ENCODE measurements around the gene PKNOX1.
"Not testable (repeated sequence)": the region's sequence is repeated elsewhere in the genome, so short reads cannot be mapped to it uniquely, and the experiment has no call there.

The PKNOX1 gene

DNA sequence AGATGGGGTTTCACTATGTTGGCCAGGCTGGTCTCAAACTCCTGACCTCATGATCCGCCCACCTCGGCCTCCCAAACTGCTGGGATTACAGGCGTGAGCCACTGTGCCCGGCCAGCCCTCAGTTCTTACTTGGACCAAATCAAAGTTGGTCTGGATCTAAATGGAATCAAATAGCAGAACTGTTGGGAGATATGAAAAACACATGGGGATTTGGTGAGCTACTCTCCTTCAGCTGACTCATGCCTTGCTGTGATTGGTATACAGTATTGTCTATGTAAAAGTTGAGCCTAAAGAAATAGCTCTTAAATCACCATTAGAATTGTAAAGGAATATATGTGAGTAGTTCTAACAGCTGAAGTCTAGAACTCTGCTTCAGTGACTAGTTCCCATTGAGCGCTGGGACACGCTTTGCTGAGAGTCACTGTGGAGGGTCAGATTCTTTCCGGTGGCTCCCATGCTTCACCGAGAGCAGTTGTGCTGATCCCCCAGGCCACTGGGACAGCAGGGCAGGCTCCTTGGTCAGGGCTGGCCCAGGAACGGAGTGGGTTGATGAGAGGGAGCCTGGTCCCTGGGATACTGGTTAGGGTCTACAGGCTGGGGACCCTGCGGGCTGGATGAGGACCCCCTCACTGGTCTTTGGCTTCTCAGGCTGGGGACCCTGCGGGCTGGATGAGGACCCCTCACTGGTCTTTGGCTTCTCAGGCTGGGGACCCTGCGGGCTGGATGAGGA lies 14.0 kb downstream of the PKNOX1 start:
- no peak for TF ChIP-seq RARB (CRISPR knock-in tag; IDR thresholded peaks at IDR 0.05)
- no peak for TF ChIP-seq POU6F1 (CRISPR knock-in tag; IDR thresholded peaks at IDR 0.05; ENCODE audit: borderline replicate concordance, low read depth)
- no peak for TF ChIP-seq TOX (CRISPR knock-in tag; IDR thresholded peaks at IDR 0.05; ENCODE audit: borderline replicate concordance)
- TF ChIP-seq ZFP30 (CRISPR knock-in tag; IDR thresholded peaks at IDR 0.05), result no peak
- no peak for TF ChIP-seq ISL1 (CRISPR knock-in tag; IDR thresholded peaks at IDR 0.05)
- TF ChIP-seq BACH2 (CRISPR knock-in tag; IDR thresholded peaks at IDR 0.05; ENCODE audit: borderline replicate concordance), result no peak
- TF ChIP-seq ZNF565 (CRISPR knock-in tag; conservative IDR thresholded peaks at IDR 0.05; ENCODE audit: low read depth), result no peak
- no peak for TF ChIP-seq PPARA (CRISPR knock-in tag; IDR thresholded peaks at IDR 0.05; ENCODE audit: borderline replicate concordance)
- TF ChIP-seq, protein P1, sequence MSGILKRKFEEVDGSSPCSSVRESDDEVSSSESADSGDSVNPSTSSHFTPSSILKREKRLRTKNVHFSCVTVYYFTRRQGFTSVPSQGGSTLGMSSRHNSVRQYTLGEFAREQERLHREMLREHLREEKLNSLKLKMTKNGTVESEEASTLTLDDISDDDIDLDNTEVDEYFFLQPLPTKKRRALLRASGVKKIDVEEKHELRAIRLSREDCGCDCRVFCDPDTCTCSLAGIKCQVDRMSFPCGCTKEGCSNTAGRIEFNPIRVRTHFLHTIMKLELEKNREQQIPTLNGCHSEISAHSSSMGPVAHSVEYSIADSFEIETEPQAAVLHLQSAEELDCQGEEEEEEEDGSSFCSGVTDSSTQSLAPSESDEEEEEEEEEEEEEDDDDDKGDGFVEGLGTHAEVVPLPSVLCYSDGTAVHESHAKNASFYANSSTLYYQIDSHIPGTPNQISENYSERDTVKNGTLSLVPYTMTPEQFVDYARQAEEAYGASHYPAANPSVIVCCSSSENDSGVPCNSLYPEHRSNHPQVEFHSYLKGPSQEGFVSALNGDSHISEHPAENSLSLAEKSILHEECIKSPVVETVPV (CRISPR knock-in tag; IDR thresholded peaks at IDR 0.05), result no peak
- TF ChIP-seq ZFP3 (CRISPR knock-in tag; IDR thresholded peaks at IDR 0.05), result no peak
- ATAC-seq, result peak; percentile 75

DNA sequence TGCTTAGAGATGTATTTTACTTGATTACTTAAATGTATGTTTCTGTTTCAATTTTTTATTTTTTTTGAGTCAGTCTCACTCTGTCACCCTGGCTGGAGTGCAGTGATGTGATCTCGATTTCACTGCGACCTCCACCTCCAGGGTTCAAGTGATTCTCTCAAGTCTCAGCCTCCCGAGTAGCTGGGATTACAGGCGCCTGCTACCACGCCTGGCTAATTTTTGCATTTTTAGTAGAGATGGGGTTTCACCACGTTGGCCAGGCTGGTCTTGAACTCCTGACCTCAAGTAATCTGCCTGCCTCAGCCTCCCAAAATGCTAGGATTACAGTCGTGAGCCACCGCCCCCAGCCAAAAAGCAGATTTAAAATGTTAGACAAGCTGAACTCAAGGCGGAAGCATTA lies 15.0 kb downstream of the PKNOX1 start:
- ATAC-seq, result not testable (repeated sequence)

DNA sequence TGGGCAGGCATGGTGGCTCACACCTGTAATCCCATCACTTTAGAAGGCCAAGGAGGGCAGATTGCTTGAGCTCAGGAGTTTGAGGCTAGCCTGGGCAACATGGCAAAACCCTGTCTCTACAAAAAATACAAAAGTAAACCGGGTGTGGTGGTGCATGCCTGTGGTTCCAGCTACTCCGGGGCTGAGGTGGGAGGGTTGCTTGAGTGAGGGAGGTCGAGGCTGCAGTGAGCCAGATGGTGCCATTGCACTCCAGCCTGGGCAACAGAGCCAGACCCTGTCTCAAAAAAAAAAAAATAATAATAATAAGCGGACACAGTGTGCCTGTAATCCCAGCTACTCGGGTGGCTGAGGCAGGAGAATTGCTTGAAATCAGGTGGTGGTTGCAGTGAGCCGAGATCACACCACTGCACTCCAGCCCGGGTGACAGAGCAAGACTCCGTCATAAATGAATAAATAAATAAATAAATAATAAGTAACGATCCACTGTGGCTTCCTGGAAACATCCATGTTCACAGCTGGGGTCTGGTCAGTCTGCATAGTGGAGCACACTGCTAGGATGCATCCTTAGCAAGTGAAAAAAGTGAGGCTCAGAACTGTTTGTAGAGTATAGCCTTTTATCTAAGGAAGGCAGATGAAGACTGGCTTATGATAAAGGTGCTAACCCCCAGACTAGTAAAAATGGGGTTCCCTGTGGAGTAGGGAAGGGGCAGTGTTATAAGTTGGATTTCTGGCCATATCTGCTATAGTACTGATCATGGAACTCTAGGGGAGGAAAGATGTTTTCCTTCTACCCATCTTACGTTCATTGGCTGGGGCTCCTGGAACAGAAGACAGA lies 15.7 kb downstream of the PKNOX1 start:
- no peak for ATAC-seq
- TF ChIP-seq ZC3H10 (CRISPR knock-in tag; IDR thresholded peaks at IDR 0.05) (no peak), BACH2 (CRISPR knock-in tag; IDR thresholded peaks at IDR 0.05; ENCODE audit: borderline replicate concordance) (no peak), ESRRG (CRISPR knock-in tag; IDR thresholded peaks at IDR 0.05) (no peak), PPARA (CRISPR knock-in tag; IDR thresholded peaks at IDR 0.05; ENCODE audit: borderline replicate concordance) (no peak), ZFP30 (CRISPR knock-in tag; IDR thresholded peaks at IDR 0.05) (no peak)

DNA sequence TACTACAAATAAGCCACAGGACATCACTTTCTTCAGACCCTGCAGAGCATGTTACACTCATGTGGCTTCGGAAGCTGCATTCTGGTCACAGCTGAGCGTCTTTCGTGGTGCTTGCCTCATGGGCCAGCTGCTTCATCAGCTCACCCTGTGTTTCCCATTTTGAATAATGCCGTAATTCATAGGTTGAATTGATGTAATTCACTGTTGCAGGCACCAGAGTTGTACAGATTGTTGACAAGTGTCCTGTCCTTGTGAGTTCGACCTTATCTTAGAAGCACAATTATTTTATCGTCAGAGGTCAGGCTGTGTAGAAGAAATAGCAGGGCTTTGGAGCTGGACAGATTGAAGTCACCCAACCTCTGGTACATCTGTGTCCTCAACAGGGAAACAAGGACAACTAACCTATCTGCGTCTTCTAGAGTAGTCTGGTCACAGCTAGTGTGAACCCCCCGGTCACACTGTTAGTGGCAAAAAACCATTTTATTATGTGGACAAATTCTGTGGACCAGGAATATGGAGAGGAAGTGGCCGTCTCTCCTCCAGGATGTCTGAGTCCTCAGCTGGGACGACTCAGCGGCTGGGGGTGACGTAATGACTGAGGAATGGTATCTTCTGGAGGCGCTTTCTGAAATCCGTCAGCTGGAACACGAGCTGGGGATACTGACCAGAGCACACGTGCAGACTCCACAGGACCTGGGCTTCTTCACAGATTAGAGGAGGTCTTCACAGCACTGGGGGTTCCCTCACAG lies 17.8 kb downstream of the PKNOX1 start:
- TF ChIP-seq TCF4 (CRISPR knock-in tag; IDR thresholded peaks at IDR 0.05; ENCODE audit: borderline replicate concordance) (no peak), TOX (CRISPR knock-in tag; IDR thresholded peaks at IDR 0.05; ENCODE audit: borderline replicate concordance) (no peak), ZNF70 (CRISPR knock-in tag; IDR thresholded peaks at IDR 0.05) (no peak), ZFP30 (CRISPR knock-in tag; IDR thresholded peaks at IDR 0.05) (no peak), RARB (CRISPR knock-in tag; IDR thresholded peaks at IDR 0.05) (no peak)
- ATAC-seq, result peak; percentile 89

DNA sequence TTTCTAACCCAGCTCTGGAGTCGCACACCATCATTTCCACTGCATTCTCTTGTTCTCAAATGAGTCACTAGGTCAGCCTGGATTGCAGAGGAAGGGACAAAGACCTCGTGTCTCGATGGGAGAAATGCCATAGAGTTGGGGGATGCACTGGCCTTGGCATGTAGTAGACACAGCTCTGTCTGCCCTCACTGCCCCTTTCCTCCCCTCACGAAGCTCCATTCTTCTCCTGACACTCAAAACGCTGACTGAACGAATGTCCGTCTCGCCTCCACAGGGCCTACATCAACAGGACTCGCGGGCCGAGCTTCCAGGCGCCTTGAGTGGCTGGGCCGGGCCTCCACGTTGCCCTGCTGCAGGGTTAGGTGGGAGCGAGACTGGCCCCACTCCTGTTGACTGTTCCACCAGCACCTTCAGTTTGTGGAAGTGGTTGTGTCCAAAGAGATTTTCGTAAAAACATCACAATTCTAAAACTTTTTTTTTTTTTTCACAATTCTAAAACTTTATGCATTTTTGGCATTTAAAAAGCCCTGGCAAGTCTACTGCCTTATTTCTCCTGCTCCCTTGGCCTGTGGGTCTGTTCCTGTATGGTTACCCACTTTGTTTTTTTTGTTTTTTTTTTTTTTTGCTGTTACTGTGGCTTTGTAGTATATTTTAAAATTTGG lies 18.8 kb downstream of the PKNOX1 start:
- no peak for ATAC-seq

GRCh38 chr21:42997053-42997452 lies 22.7 kb downstream of the PKNOX1 start:
- ATAC-seq, result peak; percentile 66
- TF ChIP-seq ESRRG (CRISPR knock-in tag; IDR thresholded peaks at IDR 0.05) (no peak), ZFP30 (CRISPR knock-in tag; IDR thresholded peaks at IDR 0.05) (no peak), CREB5 (CRISPR knock-in tag; IDR thresholded peaks at IDR 0.05; ENCODE audit: low read depth) (no peak), TOX (CRISPR knock-in tag; IDR thresholded peaks at IDR 0.05; ENCODE audit: borderline replicate concordance) (no peak), PPARA (CRISPR knock-in tag; IDR thresholded peaks at IDR 0.05; ENCODE audit: borderline replicate concordance) (no peak), PATZ1 (CRISPR knock-in tag; IDR thresholded peaks at IDR 0.05; ENCODE audit: borderline replicate concordance) (no peak), GLIS3 (CRISPR knock-in tag; IDR thresholded peaks at IDR 0.05) (no peak), ZFP3 (CRISPR knock-in tag; IDR thresholded peaks at IDR 0.05) (no peak), RARB (CRISPR knock-in tag; IDR thresholded peaks at IDR 0.05) (no peak), POU6F1 (CRISPR knock-in tag; IDR thresholded peaks at IDR 0.05; ENCODE audit: borderline replicate concordance, low read depth) (no peak)

More for the DNA sequence above, 18.8 kb downstream of the PKNOX1 start:
- no peak for TF ChIP-seq PPARA (CRISPR knock-in tag; IDR thresholded peaks at IDR 0.05; ENCODE audit: borderline replicate concordance)
- TF ChIP-seq BACH2 (CRISPR knock-in tag; IDR thresholded peaks at IDR 0.05; ENCODE audit: borderline replicate concordance), result no peak
- no peak for TF ChIP-seq ZNF565 (CRISPR knock-in tag; conservative IDR thresholded peaks at IDR 0.05; ENCODE audit: low read depth)
- no peak for TF ChIP-seq TCF4 (CRISPR knock-in tag; IDR thresholded peaks at IDR 0.05; ENCODE audit: borderline replicate concordance)
- TF ChIP-seq ESRRG (CRISPR knock-in tag; IDR thresholded peaks at IDR 0.05), result no peak
- no peak for TF ChIP-seq ZNF70 (CRISPR knock-in tag; IDR thresholded peaks at IDR 0.05)
- TF ChIP-seq ZFP3 (CRISPR knock-in tag; IDR thresholded peaks at IDR 0.05), result no peak
- no peak for TF ChIP-seq ISL1 (CRISPR knock-in tag; IDR thresholded peaks at IDR 0.05)
- no peak for TF ChIP-seq OSR1 (CRISPR knock-in tag; IDR thresholded peaks at IDR 0.05)
- TF ChIP-seq CSDC2 (CRISPR knock-in tag; IDR thresholded peaks at IDR 0.05), result no peak
